Tibial nerve (tissue), 4 donors: Measurements from ENCODE around the gene CNNM1. TPM values are rescaled to one million over a fixed set of nuclear protein-coding genes. Genes with fewer than 3 reads are reported as not detected.

Experiments used
- DNase-seq, 2 donors: peaks; one replicate each; pipeline ENCODE4 v3.0.0-alpha.2; 2019; ENCODE audit warnings: low spot score in 2 of 2
- H3K27ac ChIP-seq, 4 donors: fragments of 200-600 bp; sonication (generic) in 3 of 4; one replicate each; pipeline ENCODE4 v1.5.1; 2017 to 2019; ENCODE audit warnings: mild to moderate bottlenecking in 1 of 4
- H3K27me3 ChIP-seq, 2 donors: fragments of 200-600 bp; sonication (generic) in 1 of 2; one replicate each; pipeline versions ENCODE4 v1.5.1 to v1.6.0; 2017 to 2019
- H3K36me3 ChIP-seq, 3 donors: fragments of 200-600 bp; sonication (generic); one replicate each; pipeline ENCODE4 v1.5.1; 2018 to 2019
- H3K4me1 ChIP-seq, 4 donors: fragments of 200-600 bp; sonication (generic) in 3 of 4; one replicate each; pipeline ENCODE4 v1.5.1; 2017 to 2019
- H3K4me3 ChIP-seq, 4 donors: fragments of 200-600 bp; sonication (generic) in 3 of 4; one replicate each; pipeline ENCODE4 v1.5.1; 2017 to 2019; ENCODE audit warnings: mild to moderate bottlenecking in 1 of 4, moderate library complexity in 1 of 4
- H3K9me3 ChIP-seq, 4 donors: fragments of 200-600 bp; sonication (generic) in 3 of 4; one replicate each; pipeline ENCODE4 v1.5.1; 2017 to 2019
- EP300 ChIP-seq, 2 donors: sonication (generic); formaldehyde crosslinking; IDR thresholded peaks; one replicate each; pipeline ENCODE4 v1.6.1; 2017; ENCODE audit warnings: antibody characterized with exemption in 2 of 2, mild to moderate bottlenecking in 1 of 2
- POLR2A ChIP-seq, 2 donors: fragments of 450-650 bp; IDR thresholded peaks; one replicate each; pipeline ENCODE4 v1.6.1; 2017; ENCODE audit warnings: antibody characterized with exemption in 2 of 2, mild to moderate bottlenecking in 2 of 2, moderate library complexity in 2 of 2
- WGBS, 2 donors: methylation state at CpG; one replicate each; pipeline ENCODE4 v1.1.5; 2018; 5-methylcytosine and 5-hydroxymethylcytosine counted together
- total RNA-seq, 4 donors: library from RNA; depleted of rRNA; stranded (reverse); fragments of >200 nt; gene quantifications; one replicate each; pipeline ENCODE4 v1.1.0, GENCODE V29; 2016
- TF ChIP-seq, protein P1 (sequence below), 5 experiments: fragments of 200-600 bp in 3 of 5; fragments of 450-650 bp in 2 of 5; sonication (generic) in 3 of 5; IDR thresholded peaks; one replicate each; pipeline ENCODE4 v1.5.1; 2016 to 2019; ENCODE audit warnings: antibody characterized with exemption in 5 of 5, mild to moderate bottlenecking in 3 of 5, moderate library complexity in 2 of 5

Gene CNNM1
- total RNA-seq: under 1 TPM in 1 of 4 donors, not detected in 3; 0.20 TPM

DNA sequence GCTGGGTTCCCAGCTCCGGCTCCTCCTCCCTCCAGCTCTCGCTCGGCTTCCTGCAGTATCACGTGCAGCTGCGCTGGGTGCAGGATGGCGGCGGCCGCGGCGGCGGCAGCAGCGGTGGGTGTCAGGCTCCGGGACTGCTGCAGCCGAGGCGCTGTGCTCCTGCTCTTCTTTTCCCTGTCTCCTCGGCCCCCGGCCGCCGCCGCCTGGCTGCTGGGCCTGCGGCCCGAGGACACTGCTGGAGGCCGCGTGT lies at the start of gene CNNM1:
TSS of gene CNNM1 (plus strand) at position 53 of the 250 bp plus-strand sequence. CDS start at position 85, 32 bp downstream.
- no peak within 1 kb of the TSS for H3K27ac ChIP-seq
- no peaks in the 10 kb centered on the region for H3K36me3 ChIP-seq
- WGBS, 2 donors: 0% methylated on average over 19 of the region's 24 CpGs; no CpG with 5 or more reads in 1 of the 2 donors
- H3K4me3 ChIP-seq: peak within 1 kb of the TSS; percentile 0 to 42 (median 22)
- peaks cover 0 to 16% (median 7%) of the 10 kb centered on the region in 4 donors for H3K4me1 ChIP-seq
- H3K9me3 ChIP-seq: peaks cover 0 to 8% (median 0%) of the 10 kb centered on the region in 4 donors
- TF ChIP-seq, protein P1, sequence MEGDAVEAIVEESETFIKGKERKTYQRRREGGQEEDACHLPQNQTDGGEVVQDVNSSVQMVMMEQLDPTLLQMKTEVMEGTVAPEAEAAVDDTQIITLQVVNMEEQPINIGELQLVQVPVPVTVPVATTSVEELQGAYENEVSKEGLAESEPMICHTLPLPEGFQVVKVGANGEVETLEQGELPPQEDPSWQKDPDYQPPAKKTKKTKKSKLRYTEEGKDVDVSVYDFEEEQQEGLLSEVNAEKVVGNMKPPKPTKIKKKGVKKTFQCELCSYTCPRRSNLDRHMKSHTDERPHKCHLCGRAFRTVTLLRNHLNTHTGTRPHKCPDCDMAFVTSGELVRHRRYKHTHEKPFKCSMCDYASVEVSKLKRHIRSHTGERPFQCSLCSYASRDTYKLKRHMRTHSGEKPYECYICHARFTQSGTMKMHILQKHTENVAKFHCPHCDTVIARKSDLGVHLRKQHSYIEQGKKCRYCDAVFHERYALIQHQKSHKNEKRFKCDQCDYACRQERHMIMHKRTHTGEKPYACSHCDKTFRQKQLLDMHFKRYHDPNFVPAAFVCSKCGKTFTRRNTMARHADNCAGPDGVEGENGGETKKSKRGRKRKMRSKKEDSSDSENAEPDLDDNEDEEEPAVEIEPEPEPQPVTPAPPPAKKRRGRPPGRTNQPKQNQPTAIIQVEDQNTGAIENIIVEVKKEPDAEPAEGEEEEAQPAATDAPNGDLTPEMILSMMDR (IDR thresholded peaks at IDR 0.05): no peak
- no peak for TF ChIP-seq POLR2A (IDR thresholded peaks at IDR 0.05)
- TF ChIP-seq EP300 (IDR thresholded peaks at IDR 0.05): no peak
- no peak for DNase-seq
- H3K27me3 ChIP-seq: peaks cover 0 to 60% of the 10 kb centered on the region in 2 donors

DNA sequence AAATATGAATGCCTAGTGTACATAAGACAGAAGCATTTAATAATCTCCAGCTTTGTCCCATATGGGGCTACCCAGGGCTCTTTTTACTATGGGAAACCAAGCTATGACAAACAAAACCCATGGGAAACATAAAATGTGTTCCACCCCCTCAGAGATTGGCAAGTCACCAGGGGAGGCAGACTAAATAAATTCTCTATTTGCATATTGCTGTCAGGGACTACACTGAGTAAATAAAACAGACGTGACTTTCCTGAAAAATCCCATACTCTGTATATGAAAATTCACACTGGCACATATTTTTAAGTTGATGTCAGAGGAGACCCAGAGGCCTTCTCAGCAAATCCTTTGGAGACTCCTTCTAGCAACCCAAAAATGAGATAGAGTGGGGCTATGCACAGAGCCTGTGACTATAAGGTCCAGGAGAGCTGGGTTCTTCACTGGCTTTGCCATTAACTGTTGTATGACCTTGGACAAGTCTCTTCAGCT lies 49.5 kb upstream of the CNNM1 start:
- no peak overlapping the region for H3K4me3 ChIP-seq
- TF ChIP-seq, protein P1 (IDR thresholded peaks at IDR 0.05): no peak
- TF ChIP-seq EP300 (IDR thresholded peaks at IDR 0.05) (no peak), POLR2A (IDR thresholded peaks at IDR 0.05) (no peak)
- H3K9me3 ChIP-seq: peaks cover 0 to 12% (median 0%) of the 10 kb centered on the region in 4 donors
- no peak for DNase-seq
- no peaks in the 10 kb centered on the region for H3K4me1 ChIP-seq
- no peaks in the 10 kb centered on the region for H3K27me3 ChIP-seq
- WGBS, 2 donors: 8 to 18% methylated on average over 1 of the region's 1 CpG
- H3K27ac ChIP-seq: no peak overlapping the region
- no peaks in the 10 kb centered on the region for H3K36me3 ChIP-seq

DNA sequence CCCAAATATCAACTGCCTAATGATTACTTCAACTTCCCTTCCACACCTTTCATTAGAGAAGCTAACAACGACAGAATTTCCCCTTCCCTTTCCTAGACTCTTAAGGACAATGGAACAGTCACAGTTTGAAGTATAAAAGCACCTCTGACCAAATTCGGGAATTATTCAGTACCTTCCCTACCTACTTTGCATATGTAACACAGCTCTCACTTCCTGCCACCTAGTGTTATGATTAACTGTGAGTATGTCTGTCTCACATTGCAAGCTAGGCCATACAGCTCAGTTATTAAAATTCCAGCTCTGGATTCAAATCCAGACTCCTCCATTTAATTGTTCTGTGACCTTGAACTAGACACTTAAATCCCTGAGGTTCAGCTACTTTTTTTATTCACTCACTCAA lies 48.7 kb upstream of the CNNM1 start:
- Histone ChIP-seq H3K4me3 (no peak overlapping the region), H3K27ac (no peak overlapping the region), H3K27me3 (no peaks in the 10 kb centered on the region), H3K4me1 (no peaks in the 10 kb centered on the region), H3K9me3 (peaks cover 0 to 16% (median 0%) of the 10 kb centered on the region in 4 donors), H3K36me3 (no peaks in the 10 kb centered on the region)
- DNase-seq: no peak
- WGBS, 2 donors: 67 to 83% methylated on average over 2 of the region's 2 CpGs
- TF ChIP-seq EP300 (IDR thresholded peaks at IDR 0.05) (no peak), POLR2A (IDR thresholded peaks at IDR 0.05) (no peak)
- TF ChIP-seq, protein P1 (IDR thresholded peaks at IDR 0.05): no peak

DNA sequence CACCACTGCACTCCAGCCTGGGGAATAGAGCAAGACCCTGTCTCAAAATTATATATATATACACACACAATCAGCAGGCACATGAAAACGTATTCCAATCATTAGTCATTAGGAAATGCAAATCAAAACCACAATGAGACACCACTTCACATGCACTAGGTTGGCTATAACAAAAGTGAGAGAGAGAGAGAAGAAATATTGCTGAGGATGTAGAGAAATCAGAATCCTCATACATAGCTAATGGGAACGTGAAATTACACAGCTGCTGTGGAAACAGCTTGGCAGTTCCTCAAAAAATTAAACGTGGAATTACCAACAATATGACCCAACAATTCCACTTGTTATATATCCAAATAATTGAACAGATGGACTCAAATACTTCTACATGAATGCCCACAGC lies 43.3 kb upstream of the CNNM1 start:
- Histone ChIP-seq H3K36me3 (no peaks in the 10 kb centered on the region), H3K4me3 (no peak overlapping the region), H3K4me1 (no peaks in the 10 kb centered on the region), H3K27me3 (no peaks in the 10 kb centered on the region), H3K27ac (no peak overlapping the region), H3K9me3 (peaks cover 0 to 10% (median 0%) of the 10 kb centered on the region in 4 donors)
- DNase-seq: no peak
- WGBS, 2 donors: 41 to 43% methylated on average over 3 of the region's 3 CpGs
- TF ChIP-seq, protein P1 (IDR thresholded peaks at IDR 0.05): no peak
- no peak for TF ChIP-seq EP300 (IDR thresholded peaks at IDR 0.05)
- no peak for TF ChIP-seq POLR2A (IDR thresholded peaks at IDR 0.05)

DNA sequence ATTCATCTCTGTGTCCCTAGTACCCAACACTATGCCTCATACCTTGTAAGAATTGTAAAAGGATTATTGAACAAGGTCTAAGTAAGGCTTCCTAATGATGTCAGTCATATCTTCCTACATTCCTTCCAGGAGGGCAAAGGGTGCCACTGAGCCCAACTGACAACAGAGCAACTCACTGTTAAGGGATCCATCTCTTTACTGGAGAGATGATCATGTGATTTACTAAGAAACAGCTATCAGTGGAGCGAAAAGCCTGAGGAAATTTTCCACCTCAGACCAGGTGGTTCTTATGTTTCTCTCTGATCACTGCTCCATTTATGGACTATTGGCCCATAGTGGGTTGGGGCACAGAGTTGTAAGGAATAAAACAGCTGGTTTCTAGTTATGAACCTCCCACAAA lies 38.9 kb upstream of the CNNM1 start:
- TF ChIP-seq, protein P1 (IDR thresholded peaks at IDR 0.05): no peak
- no peak for TF ChIP-seq EP300 (IDR thresholded peaks at IDR 0.05)
- TF ChIP-seq POLR2A (IDR thresholded peaks at IDR 0.05): no peak
- no peaks in the 10 kb centered on the region for H3K4me1 ChIP-seq
- no peak overlapping the region for H3K27ac ChIP-seq
- H3K4me3 ChIP-seq: no peak overlapping the region
- H3K9me3 ChIP-seq: no peaks in the 10 kb centered on the region
- WGBS, 2 donors: 86 to 92% methylated on average over 1 of the region's 1 CpG
- no peaks in the 10 kb centered on the region for H3K36me3 ChIP-seq
- no peaks in the 10 kb centered on the region for H3K27me3 ChIP-seq
- DNase-seq: no peak
